GM23248 (cell line): ENCODE results near the gene GRK2.

Source experiments
- EZH2 ChIP-seq: fragments of 200-600 bp; sonication (generic); IDR thresholded peaks from 2 replicates; pipeline ENCODE4 v1.6.1; 2018; ENCODE audit warnings: antibody characterized with exemption, mild to moderate bottlenecking; ENCODE audit not compliant: insufficient read depth, poor library complexity, severe bottlenecking
- EZH2phosphoT487 ChIP-seq: fragments of 200-600 bp; sonication (generic); IDR thresholded peaks from 2 replicates; pipeline ENCODE4 v1.6.1; 2018; ENCODE audit warnings: antibody characterized with exemption, moderate library complexity, mild to moderate bottlenecking, low read depth; ENCODE audit not compliant: insufficient read depth

DNA sequence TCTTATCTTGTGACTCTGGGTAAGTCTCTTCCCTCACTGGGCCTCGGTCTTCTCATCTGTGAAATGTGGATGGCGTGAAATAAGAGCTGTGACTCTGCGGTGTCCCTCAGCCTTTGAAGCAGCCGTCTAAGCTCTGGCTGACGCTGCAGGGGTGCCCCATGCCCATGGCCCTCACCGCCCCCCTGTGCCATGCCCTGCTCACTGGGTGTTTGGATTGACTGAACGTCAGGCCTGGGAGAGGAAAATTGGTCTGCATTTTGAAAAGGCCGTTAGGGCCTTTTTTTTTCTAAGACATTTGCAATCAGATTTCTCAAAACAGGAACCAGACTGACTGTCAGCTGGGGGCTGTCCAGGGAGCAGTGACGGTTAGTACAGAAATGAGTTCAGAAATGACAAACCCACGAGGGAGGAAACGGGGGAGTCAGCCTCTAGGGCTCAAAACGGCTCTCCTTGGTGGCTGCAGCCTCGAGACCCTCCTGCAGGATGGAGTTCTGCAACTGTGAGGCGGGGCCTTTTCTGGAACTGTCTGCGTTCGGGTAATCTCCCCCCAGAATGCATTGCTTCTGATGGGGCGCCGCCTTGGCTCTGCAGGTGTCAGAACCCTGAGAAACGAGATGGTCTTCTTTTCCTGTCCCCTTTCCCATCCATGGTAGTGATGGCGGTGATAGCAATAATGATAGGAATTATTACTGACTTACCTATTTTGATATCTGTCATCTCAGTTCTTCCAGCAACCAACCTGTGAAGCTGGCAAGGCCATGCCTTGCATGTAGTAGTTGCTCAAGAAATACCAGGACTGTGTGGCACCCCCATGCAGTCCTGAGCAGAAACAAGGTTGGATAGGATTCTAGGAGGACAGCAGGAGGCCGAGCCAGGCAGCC, 2.0 kb downstream of the GRK2 start:
- TF ChIP-seq EZH2phosphoT487 (no peak), EZH2 (no peak)
